Stimulated activated naive B cell treated with anti-CD40 and anti-IgM and Interleukin-4, amounts not matched to agents 10 μg/mL and 1 μg/mL and 100 μg/mL, for 72 hours (primary cell): ENCODE measurements around the gene ELFN2.

ENCODE experiments used
- ATAC-seq, 2 donors: fragments of 150-1000 bp; cut with Tn5 transposase; replicated peaks; 2 replicates each; pipeline ENCODE4 v1.10.0; 2021; ENCODE audit warnings: moderate library complexity in 1 of 2
- DNase-seq: peaks from one replicate; pipeline ENCODE4 v3.0.0; 2021
- H3K27ac Mint-ChIP-seq: one replicate; pipeline ENCODE4 v1.8.0; 2022; ENCODE audit warnings: mild to moderate bottlenecking, mixed read lengths
- H3K27me3 Mint-ChIP-seq, 2 donors: one replicate each; pipeline ENCODE4 v1.8.0; 2022; ENCODE audit warnings: mixed read lengths in 2 of 2
- H3K36me3 Mint-ChIP-seq, 2 donors: one replicate each; pipeline ENCODE4 v1.8.0; 2022; ENCODE audit warnings: mixed read lengths in 2 of 2, mild to moderate bottlenecking in 1 of 2
- H3K4me1 Mint-ChIP-seq, 2 donors: one replicate each; pipeline ENCODE4 v1.8.0; 2022; ENCODE audit warnings: mixed read lengths in 2 of 2, mild to moderate bottlenecking in 1 of 2
- H3K4me3 Mint-ChIP-seq, 2 donors: one replicate each; pipeline ENCODE4 v1.8.0; 2022; ENCODE audit warnings: mild to moderate bottlenecking in 2 of 2, mixed read lengths in 2 of 2, moderate library complexity in 1 of 2
- H3K9me3 Mint-ChIP-seq, 2 donors: one replicate each; pipeline ENCODE4 v1.8.0; 2022; ENCODE audit warnings: mixed read lengths in 2 of 2, mild to moderate bottlenecking in 1 of 2

Gene ELFN2

DNA sequence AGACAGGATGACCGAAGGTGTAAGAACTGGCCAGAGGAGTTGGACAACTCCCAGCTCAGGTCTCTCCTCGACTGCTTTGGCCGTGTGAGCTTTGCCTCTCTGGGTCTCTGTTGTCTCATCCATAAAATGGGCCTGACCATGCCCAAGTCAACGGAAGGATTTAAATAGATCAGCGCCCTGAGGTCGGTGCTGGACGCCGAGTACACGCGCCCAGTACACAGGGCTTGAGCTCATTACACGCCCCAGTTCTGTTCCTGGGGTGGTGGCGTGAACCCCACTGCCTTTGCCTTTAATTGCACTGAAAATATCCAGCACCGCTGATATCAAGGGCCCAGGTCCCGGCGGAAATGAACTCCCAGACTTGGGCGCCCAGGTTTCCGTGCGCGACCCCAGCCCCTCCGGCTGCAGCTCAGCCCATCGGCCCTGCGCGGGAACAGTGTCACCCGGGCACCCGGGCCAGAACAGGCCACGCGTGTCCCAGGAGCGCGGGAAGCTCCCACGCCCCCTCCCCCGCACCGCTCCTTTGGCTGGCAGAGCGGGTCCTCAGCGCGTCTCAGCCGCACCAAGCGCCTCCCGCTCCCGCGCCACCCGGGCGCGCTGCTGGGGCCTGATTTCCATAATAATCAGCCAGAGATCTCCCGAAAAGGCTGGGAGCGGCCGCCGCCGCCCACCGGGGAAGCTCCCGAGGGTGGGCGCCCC, 102.8 kb downstream of the ELFN2 start:
- H3K27ac Mint-ChIP-seq, result no peak overlapping the region
- no peaks in the 10 kb centered on the region for H3K9me3 Mint-ChIP-seq
- peaks cover 0 to 6% of the 10 kb centered on the region in 2 donors for H3K4me1 Mint-ChIP-seq
- no peak for DNase-seq
- no peak for ATAC-seq
- no peak overlapping the region for H3K4me3 Mint-ChIP-seq
- H3K27me3 Mint-ChIP-seq, result peaks cover 40 to 60% of the 10 kb centered on the region in 2 donors
- H3K36me3 Mint-ChIP-seq, result no peaks in the 10 kb centered on the region

DNA sequence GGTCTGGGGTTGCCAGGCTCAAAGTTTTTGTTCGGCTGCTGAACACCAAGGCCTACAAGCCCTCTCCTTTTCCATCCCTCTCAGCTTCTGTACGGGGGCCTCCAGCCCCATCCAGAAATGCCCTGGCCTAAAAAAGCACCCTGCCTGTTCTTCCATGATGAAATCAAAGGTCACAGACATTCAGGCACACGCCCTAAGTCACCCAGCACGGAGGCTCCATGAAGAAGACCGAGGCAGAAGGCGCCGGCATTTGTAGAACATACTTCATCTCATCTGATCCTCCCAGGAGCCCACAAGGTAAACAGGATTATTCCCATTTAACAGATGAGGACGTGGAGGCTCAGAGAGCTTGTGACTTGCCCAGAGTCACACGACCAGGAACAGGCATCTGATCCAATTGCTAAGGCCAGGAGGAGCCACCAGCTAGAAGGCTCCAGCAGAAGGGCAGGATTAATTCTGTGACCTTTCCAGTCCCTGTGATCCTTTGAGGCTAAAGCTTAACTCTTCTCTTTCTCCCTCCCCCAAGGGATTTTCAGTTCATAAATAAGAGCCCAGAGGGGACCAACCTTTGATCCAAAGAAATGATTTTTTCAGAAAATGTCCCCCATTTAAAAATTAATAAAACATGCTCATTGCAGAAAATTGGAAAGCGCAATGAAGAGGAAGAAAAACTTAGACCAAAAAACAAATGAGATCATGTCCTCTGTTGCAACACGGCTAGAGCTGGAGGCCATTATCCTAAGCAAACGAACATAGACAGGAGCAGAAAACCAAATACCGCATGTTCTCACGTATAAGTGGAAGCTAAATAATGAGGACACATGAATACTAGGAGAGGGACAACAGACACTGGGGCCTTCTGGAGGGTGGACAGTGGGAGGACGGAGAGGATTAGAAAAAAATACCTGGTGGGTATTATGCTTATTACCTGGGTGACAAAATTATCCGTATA, 106.3 kb downstream of the ELFN2 start:
- ATAC-seq (no peak), DNase-seq (no peak)
- H3K27me3 Mint-ChIP-seq, result peaks cover 15 to 34% of the 10 kb centered on the region in 2 donors
- no peak overlapping the region for H3K27ac Mint-ChIP-seq
- H3K4me3 Mint-ChIP-seq, result no peak overlapping the region
- no peaks in the 10 kb centered on the region for H3K36me3 Mint-ChIP-seq
- H3K4me1 Mint-ChIP-seq, result peaks cover 8 to 9% of the 10 kb centered on the region in 2 donors
- no peaks in the 10 kb centered on the region for H3K9me3 Mint-ChIP-seq

DNA sequence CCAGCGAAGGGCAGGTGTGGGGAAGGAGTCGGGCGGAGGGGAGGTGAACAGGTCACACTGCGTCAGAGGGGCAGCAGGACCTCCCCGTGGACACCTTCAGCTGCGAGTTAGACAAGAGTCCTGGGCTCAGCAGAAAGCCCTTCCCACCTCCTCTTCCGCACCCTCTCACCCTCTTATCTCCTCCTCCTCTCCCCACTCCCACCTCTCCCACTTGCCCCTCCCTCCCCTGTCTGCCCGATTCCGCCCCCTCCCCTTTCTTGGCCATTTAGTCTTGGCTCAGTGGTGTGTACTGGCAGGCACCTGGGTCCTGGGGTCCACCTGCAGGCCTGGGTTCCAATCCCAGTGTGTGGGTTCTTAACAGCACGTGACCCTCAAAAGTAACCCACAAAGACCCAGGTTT, 107.8 kb downstream of the ELFN2 start:
- DNase-seq, result no peak

DNA sequence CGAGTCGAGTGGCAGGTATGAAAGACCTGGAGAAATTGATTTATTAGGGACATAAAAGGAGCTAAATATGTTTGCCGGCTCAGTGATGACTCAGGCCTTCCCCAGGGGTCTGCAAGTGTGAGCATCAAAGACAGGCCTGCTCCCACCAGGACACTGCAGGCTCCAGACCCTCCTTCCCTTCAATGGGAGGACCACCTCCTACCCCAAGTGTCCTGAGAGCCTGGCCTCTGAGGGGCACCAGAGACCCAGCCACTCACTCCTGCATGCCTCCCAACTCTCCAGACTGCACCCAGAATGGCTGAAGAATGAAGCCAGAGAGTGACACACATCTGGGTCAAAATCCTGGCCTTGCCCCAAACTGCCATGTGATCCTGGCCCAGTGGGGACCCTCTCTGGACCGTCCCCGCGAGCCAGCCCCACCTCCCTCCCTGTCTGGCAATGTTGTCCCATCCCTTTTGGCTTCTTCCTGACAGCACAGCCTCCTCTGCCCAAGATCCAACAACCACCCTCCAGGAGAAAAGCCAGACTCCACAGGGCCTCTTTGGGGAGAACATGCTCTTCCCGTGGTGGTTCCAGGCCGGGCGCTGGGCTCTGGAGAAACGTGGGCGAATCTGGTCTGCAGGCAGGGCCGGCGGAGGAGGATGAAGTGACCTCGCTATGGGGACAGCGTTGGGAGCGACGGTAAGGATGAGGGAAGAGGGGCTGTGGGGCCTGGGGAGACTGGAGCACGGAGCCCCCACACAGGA, 108.7 kb downstream of the ELFN2 start:
- Mint-ChIP-seq H3K4me3 (no peak overlapping the region), H3K27me3 (peaks cover 6 to 24% of the 10 kb centered on the region in 2 donors), H3K27ac (no peak overlapping the region), H3K9me3 (no peaks in the 10 kb centered on the region), H3K4me1 (peaks cover 23 to 30% of the 10 kb centered on the region in 2 donors), H3K36me3 (peaks cover 0 to 5% of the 10 kb centered on the region in 2 donors)
- no peak for DNase-seq
- ATAC-seq, result no peak

More for the DNA sequence above, 107.8 kb downstream of the ELFN2 start:
- Mint-ChIP-seq H3K4me1 (peaks cover 14 to 21% of the 10 kb centered on the region in 2 donors), H3K27me3 (peaks cover 15 to 33% of the 10 kb centered on the region in 2 donors), H3K4me3 (no peak overlapping the region), H3K36me3 (no peaks in the 10 kb centered on the region), H3K27ac (no peak overlapping the region), H3K9me3 (no peaks in the 10 kb centered on the region)
- ATAC-seq, result no peak
